HAP-1 (cell line): ENCODE data around the gene SVIP.

Experiments
- DNase-seq, 2 experiments: peaks; one replicate each; pipeline ENCODE4 v3.0.0-alpha.2; 2016 to 2020; ENCODE audit warnings: low spot score in 2 of 2
- H3K27me3 ChIP-seq: fragments of 250-450 bp; sonication (Bioruptor Pico); 2 replicates; pipeline ENCODE4 v1.5.1; 2020; ENCODE audit warnings: low read depth, mild to moderate bottlenecking, moderate library complexity
- H3K36me3 ChIP-seq: fragments of 250-450 bp; sonication (Bioruptor Pico); replicated peaks from 2 replicates; pipeline ENCODE4 v1.5.1; 2020; ENCODE audit warnings: mild to moderate bottlenecking
- H3K4me1 ChIP-seq: fragments of 250-450 bp; sonication (Bioruptor Pico); 2 replicates; pipeline ENCODE4 v1.5.1; 2020; ENCODE audit warnings: mild to moderate bottlenecking
- H3K4me3 ChIP-seq: fragments of 250-450 bp; sonication (Bioruptor Pico); 2 replicates; pipeline ENCODE4 v1.5.1; 2020; ENCODE audit warnings: mild to moderate bottlenecking, moderate library complexity
- H3K9me3 ChIP-seq: fragments of 250-450 bp; sonication (Bioruptor Pico); 2 replicates; pipeline ENCODE4 v1.5.1; 2020; ENCODE audit warnings: mild to moderate bottlenecking, moderate library complexity
- in situ Hi-C: fragments of 300-500 bp; cut with MboI; formaldehyde crosslinking; loops from 3 replicates; pipeline ENCODE4 v1.14.3; 2020; ENCODE audit warnings: low sequenced_read_pairs, inconsistent platforms, mixed read lengths

Gene SVIP

GRCh38 chr11:22809893-22810292 is 19.7 kb downstream of the SVIP start:
- no peaks in the 10 kb centered on the region for H3K27me3 ChIP-seq
- in situ Hi-C loops = no loop called here
- H3K4me1 ChIP-seq = peaks cover 8% of the 10 kb centered on the region
- DNase-seq = no peak
- H3K36me3 ChIP-seq = no peaks in the 10 kb centered on the region
- peaks cover 4% of the 10 kb centered on the region; the same call in 1 of the 2 replicates for H3K9me3 ChIP-seq
- no peak overlapping the region for H3K4me3 ChIP-seq

- no peak overlapping the region for H3K4me3 ChIP-seq
- H3K4me1 ChIP-seq = peaks cover 15% of the 10 kb centered on the region
- H3K36me3 ChIP-seq = no peaks in the 10 kb centered on the region
- in situ Hi-C loops = no loop called here
- H3K27me3 ChIP-seq = no peaks in the 10 kb centered on the region
- no peak for DNase-seq
- peaks cover 4% of the 10 kb centered on the region; the same call in 1 of the 2 replicates for H3K9me3 ChIP-seq
Observed at GRCh38 chr11:22808571-22809197, 20.9 kb downstream of the SVIP start.

- DNase-seq = no peak
- in situ Hi-C loops = no loop called here
- H3K27me3 ChIP-seq = no peaks in the 10 kb centered on the region
- H3K4me1 ChIP-seq = peaks cover 15% of the 10 kb centered on the region
- peaks cover 4% of the 10 kb centered on the region; the same call in 1 of the 2 replicates for H3K9me3 ChIP-seq
- no peak overlapping the region for H3K4me3 ChIP-seq
- no peaks in the 10 kb centered on the region for H3K36me3 ChIP-seq
Observed at GRCh38 chr11:22807855-22808570, 21.6 kb downstream of the SVIP start.

- no peaks in the 10 kb centered on the region for H3K36me3 ChIP-seq
- no peak for DNase-seq
- H3K4me1 ChIP-seq = peaks cover 15% of the 10 kb centered on the region
- in situ Hi-C loops = no loop called here
- H3K4me3 ChIP-seq = no peak overlapping the region
- H3K9me3 ChIP-seq = peaks cover 4% of the 10 kb centered on the region; the same call in 1 of the 2 replicates
- H3K27me3 ChIP-seq = no peaks in the 10 kb centered on the region
Observed at GRCh38 chr11:22807391-22807790, 22.2 kb downstream of the SVIP start.

GRCh38 chr11:22802861-22803260 is 26.7 kb downstream of the SVIP start:
- Histone ChIP-seq H3K27me3 (no peaks in the 10 kb centered on the region), H3K36me3 (no peaks in the 10 kb centered on the region), H3K4me3 (no peak overlapping the region), H3K9me3 (no peaks in the 10 kb centered on the region), H3K4me1 (peaks cover 15% of the 10 kb centered on the region)
- in situ Hi-C loops = no loop called here
- DNase-seq = no peak

- no peaks in the 10 kb centered on the region for H3K9me3 ChIP-seq
- peaks cover 12% of the 10 kb centered on the region for H3K4me1 ChIP-seq
- H3K27me3 ChIP-seq = no peaks in the 10 kb centered on the region
- no peaks in the 10 kb centered on the region for H3K36me3 ChIP-seq
- in situ Hi-C loops = no loop called here
- no peak overlapping the region for H3K4me3 ChIP-seq
- no peak for DNase-seq
Observed at GRCh38 chr11:22800482-22800881, 29.1 kb downstream of the SVIP start.

GRCh38 chr11:22798901-22799300 is 30.7 kb downstream of the SVIP start:
- in situ Hi-C loops = loop anchor here (25.0 kb wide), 1 partner anchor 462 kb away; the partner anchor contains the start of gene SLC17A6

GRCh38 chr11:22797047-22797446 is 32.6 kb downstream of the SVIP start:
- in situ Hi-C loops = loop anchor here (25.0 kb wide), 1 partner anchor 460 kb away; the partner anchor contains the start of gene SLC17A6
- no peaks in the 10 kb centered on the region for H3K27me3 ChIP-seq
- peaks cover 4% of the 10 kb centered on the region; the same call in 1 of the 2 replicates for H3K4me1 ChIP-seq
- no peak overlapping the region for H3K4me3 ChIP-seq
- DNase-seq = no peak
- H3K36me3 ChIP-seq = no peaks in the 10 kb centered on the region
- H3K9me3 ChIP-seq = no peaks in the 10 kb centered on the region

More at GRCh38 chr11:22798901-22799300, 30.7 kb downstream of the SVIP start:
- no peaks in the 10 kb centered on the region for H3K9me3 ChIP-seq
- no peaks in the 10 kb centered on the region for H3K27me3 ChIP-seq
- H3K36me3 ChIP-seq = no peaks in the 10 kb centered on the region
- H3K4me3 ChIP-seq = no peak overlapping the region
- no peak for DNase-seq
- no peaks in the 10 kb centered on the region for H3K4me1 ChIP-seq

- Histone ChIP-seq H3K9me3 (no peaks in the 10 kb centered on the region), H3K4me3 (no peak overlapping the region), H3K27me3 (no peaks in the 10 kb centered on the region), H3K4me1 (peaks cover 4% of the 10 kb centered on the region; the same call in 1 of the 2 replicates), H3K36me3 (no peaks in the 10 kb centered on the region)
- no peak for DNase-seq
- in situ Hi-C loops = loop anchor here (25.0 kb wide), 1 partner anchor 459 kb away; the partner anchor contains the start of gene SLC17A6
Observed at GRCh38 chr11:22795914-22796313, 33.7 kb downstream of the SVIP start.

GRCh38 chr11:22792497-22792896 is 37.1 kb downstream of the SVIP start:
- H3K36me3 ChIP-seq = no peaks in the 10 kb centered on the region
- peak in 1 of 2 experiments; percentile 14 for DNase-seq
- H3K9me3 ChIP-seq = no peaks in the 10 kb centered on the region
- H3K4me1 ChIP-seq = peaks cover 4% of the 10 kb centered on the region; the same call in 1 of the 2 replicates
- no peak overlapping the region for H3K4me3 ChIP-seq
- H3K27me3 ChIP-seq = no peaks in the 10 kb centered on the region
- in situ Hi-C loops = loop anchor here (25.0 kb wide), 1 partner anchor 455 kb away; the partner anchor contains the start of gene SLC17A6

GRCh38 chr11:22787551-22788162 is 41.9 kb downstream of the SVIP start:
- in situ Hi-C loops = loop anchor here (25.0 kb wide), 1 partner anchor 450 kb away; the partner anchor contains the start of gene SLC17A6
- Histone ChIP-seq H3K9me3 (no peaks in the 10 kb centered on the region), H3K4me1 (peaks cover 1% of the 10 kb centered on the region; the same call in 1 of the 2 replicates), H3K27me3 (no peaks in the 10 kb centered on the region), H3K4me3 (no peak overlapping the region), H3K36me3 (no peaks in the 10 kb centered on the region)
- DNase-seq = peak; percentile 34 to 64

GRCh38 chr11:22787055-22787454 is 42.5 kb downstream of the SVIP start:
- no peaks in the 10 kb centered on the region for H3K36me3 ChIP-seq
- H3K4me1 ChIP-seq = no peaks in the 10 kb centered on the region
- no peak for DNase-seq
- in situ Hi-C loops = loop anchor here (25.0 kb wide), 1 partner anchor 450 kb away; the partner anchor contains the start of gene SLC17A6
- H3K4me3 ChIP-seq = no peak overlapping the region
- no peaks in the 10 kb centered on the region for H3K9me3 ChIP-seq
- no peaks in the 10 kb centered on the region for H3K27me3 ChIP-seq

GRCh38 chr11:22786475-22786874 is 43.1 kb downstream of the SVIP start:
- in situ Hi-C loops = loop anchor here (25.0 kb wide), 1 partner anchor 449 kb away; the partner anchor contains the start of gene SLC17A6
- Histone ChIP-seq H3K4me1 (no peaks in the 10 kb centered on the region), H3K36me3 (no peaks in the 10 kb centered on the region), H3K4me3 (no peak overlapping the region), H3K9me3 (no peaks in the 10 kb centered on the region), H3K27me3 (no peaks in the 10 kb centered on the region)
- DNase-seq = no peak
